GM12878 (cell line): ENCODE results near the gene CARM1. TPM values are rescaled to one million over a fixed set of nuclear protein-coding genes. Genes with fewer than 3 reads are reported as not detected.

Experiments used
- CBFB ChIP-seq: IDR thresholded peaks from 2 replicates; pipeline ENCODE4 v1.6.1; 2016; ENCODE audit warnings: antibody characterized with exemption, low read depth
- CHD1 ChIP-seq: IDR thresholded peaks from 2 replicates; pipeline ENCODE4 v1.6.1; 2012; ENCODE audit warnings: low read depth, low read length, improper control_type of control experiment
- ESRRA ChIP-seq: IDR thresholded peaks from 2 replicates; pipeline ENCODE4 v1.6.1; 2012; ENCODE audit warnings: mild to moderate bottlenecking, low read length, improper control_type of control experiment
- HDAC2 ChIP-seq: fragments of 200-600 bp; sonication (generic); IDR thresholded peaks from 2 replicates; pipeline ENCODE4 v1.6.1; 2017
- IKZF1 ChIP-seq: fragments of 450-650 bp; conservative IDR thresholded peaks from 2 replicates; pipeline ENCODE4 v1.6.1; 2017; ENCODE audit warnings: antibody characterized with exemption, mild to moderate bottlenecking
- IKZF2 ChIP-seq, 2 experiments: fragments of 450-650 bp; IDR thresholded peaks; 2 replicates each; pipeline ENCODE4 v1.6.1; 2017; ENCODE audit warnings: mild to moderate bottlenecking in 2 of 2, moderate library complexity in 2 of 2
- KLF5 ChIP-seq: fragments of 450-650 bp; IDR thresholded peaks from 2 replicates; pipeline ENCODE4 v1.6.1; 2014; ENCODE audit warnings: mild to moderate bottlenecking; ENCODE audit not compliant: partially characterized antibody
- MEF2A ChIP-seq: IDR thresholded peaks from 2 replicates; pipeline ENCODE4 v1.6.1; 2011; ENCODE audit warnings: low read depth, mild to moderate bottlenecking, low read length, moderate library complexity; ENCODE audit not compliant: insufficient read depth
- MXI1 ChIP-seq: fragments of 150-350 bp; IDR thresholded peaks from 2 replicates; pipeline ENCODE4 v1.6.1; 2011; ENCODE audit warnings: low read depth, mild to moderate bottlenecking, inconsistent platforms, low read length, improper control_type of control experiment
- NBN ChIP-seq: fragments of 450-650 bp; IDR thresholded peaks from 2 replicates; pipeline ENCODE4 v1.6.1; 2016
- POLR2A ChIP-seq: IDR thresholded peaks from 2 replicates; pipeline ENCODE4 v1.6.1; 2011; ENCODE audit warnings: low read depth, mild to moderate bottlenecking, low read length
- RB1 ChIP-seq: fragments of 450-650 bp; formaldehyde crosslinking; IDR thresholded peaks from 2 replicates; pipeline ENCODE4 v1.6.1; 2017; ENCODE audit warnings: mild to moderate bottlenecking, borderline replicate concordance
- RCOR1 ChIP-seq: conservative IDR thresholded peaks from 2 replicates; pipeline ENCODE4 v1.6.1; 2012; ENCODE audit warnings: low read depth, low read length, improper control_type of control experiment
- SMC3 ChIP-seq: IDR thresholded peaks from 2 replicates; pipeline ENCODE4 v1.6.1; 2011; ENCODE audit warnings: low read length, improper control_type of control experiment, borderline replicate concordance
- SRF ChIP-seq, 2 experiments: IDR thresholded peaks; 2 replicates each; pipeline ENCODE4 v1.6.1; 2011; ENCODE audit warnings: low read depth in 2 of 2, low read length in 2 of 2, mild to moderate bottlenecking in 1 of 2, moderate library complexity in 1 of 2
- YY1 ChIP-seq: IDR thresholded peaks from 2 replicates; pipeline ENCODE4 v1.6.1; 2011; ENCODE audit warnings: low read depth, mild to moderate bottlenecking, low read length
- polyA plus RNA-seq, 11 experiments: library from polyadenylated mRNA; depleted of rRNA in 4 of 11; unstranded in 6 of 11; stranded (reverse) in 5 of 11; fragments of >200 nt; fragmentation: Nextera tagmentation in 4 of 11; fragmentation: Illumina TruSeq in 1 of 11; extraction: Ambion mirVana in 4 of 11; extraction: Trizol in 1 of 11; gene quantifications; 1 replicate in 1 of 11; 2 replicates in 10 of 11; pipeline versions ENCODE4 v1.2.1 to v1.2.3, GENCODE V29; 2011 to 2016; ENCODE audit warnings: inconsistent platforms in 2 of 11, missing spikeins in 2 of 11, low read depth in 1 of 11
- total RNA-seq, 4 experiments: library from RNA; depleted of rRNA in 3 of 4; stranded (reverse); fragments of >200 nt in 3 of 4; fragmentation: Illumina TruSeq in 1 of 4; extraction: Trizol in 1 of 4; gene quantifications; 2 replicates each; pipeline versions ENCODE4 v1.2.1 to v1.2.3, GENCODE V29; 2013 to 2021
- TF ChIP-seq, protein P1 (sequence below): fragments of 450-650 bp; IDR thresholded peaks from 2 replicates; pipeline ENCODE4 v1.6.1; 2014; ENCODE audit warnings: mild to moderate bottlenecking
- TF ChIP-seq, protein P2 (sequence below), 3 experiments: IDR thresholded peaks in 2 of 3; conservative IDR thresholded peaks in 1 of 3; 2 replicates each; pipeline ENCODE4 v1.5.1; 2011; ENCODE audit warnings: low read depth in 3 of 3, low read length in 3 of 3, mild to moderate bottlenecking in 3 of 3, control low read depth in 2 of 3, moderate library complexity in 2 of 3, inconsistent platforms in 1 of 3, mixed read lengths in 1 of 3; ENCODE audit not compliant: control insufficient read depth in 2 of 3, insufficient read depth in 1 of 3; ENCODE audit errors: extremely low read depth in 1 of 3
- TF ChIP-seq, protein P3 (sequence below): fragments of 450-650 bp; IDR thresholded peaks from 2 replicates; pipeline ENCODE4 v1.6.1; 2017; ENCODE audit warnings: mild to moderate bottlenecking, moderate library complexity
- TF ChIP-seq, protein P4 (sequence below): fragments of 450-650 bp; IDR thresholded peaks from 2 replicates; pipeline ENCODE4 v1.6.1; 2018; ENCODE audit warnings: mild to moderate bottlenecking, low read depth, moderate library complexity; ENCODE audit not compliant: partially characterized antibody

Gene CARM1
- total and polyA plus RNA-seq, 10 of the 15 experiments (the other 5 are each of a cell fraction or from before 2014, with no cell fraction given) = 0.45 to 116 (median 39.7) TPM

DNA sequence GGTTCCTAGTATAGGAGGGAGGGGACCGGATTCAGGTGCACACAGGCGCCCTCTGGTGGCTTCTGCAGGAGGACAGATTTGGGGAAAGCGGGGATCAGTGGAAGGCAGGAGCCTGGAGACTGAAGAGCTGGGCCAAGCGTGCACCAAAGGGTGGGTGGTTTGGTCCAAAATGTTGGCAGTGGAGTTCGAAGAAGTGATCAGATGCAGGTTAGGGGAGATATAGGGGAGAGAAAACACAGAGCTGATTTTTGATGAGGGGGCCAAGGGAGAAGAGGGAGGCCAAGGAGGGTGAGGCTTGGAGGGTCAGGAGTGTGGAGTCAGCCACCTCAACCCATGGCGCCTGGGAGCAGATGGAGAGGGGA is 6.8 kb upstream of the CARM1 start (continued):
- TF ChIP-seq, protein P1, sequence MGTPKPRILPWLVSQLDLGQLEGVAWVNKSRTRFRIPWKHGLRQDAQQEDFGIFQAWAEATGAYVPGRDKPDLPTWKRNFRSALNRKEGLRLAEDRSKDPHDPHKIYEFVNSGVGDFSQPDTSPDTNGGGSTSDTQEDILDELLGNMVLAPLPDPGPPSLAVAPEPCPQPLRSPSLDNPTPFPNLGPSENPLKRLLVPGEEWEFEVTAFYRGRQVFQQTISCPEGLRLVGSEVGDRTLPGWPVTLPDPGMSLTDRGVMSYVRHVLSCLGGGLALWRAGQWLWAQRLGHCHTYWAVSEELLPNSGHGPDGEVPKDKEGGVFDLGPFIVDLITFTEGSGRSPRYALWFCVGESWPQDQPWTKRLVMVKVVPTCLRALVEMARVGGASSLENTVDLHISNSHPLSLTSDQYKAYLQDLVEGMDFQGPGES = no peak
- TF ChIP-seq HDAC2 = no peak
- TF ChIP-seq RB1 = peak; percentile 43; the same call in 1 of the 2 replicates
- no peak; the same call in 1 of the 2 replicates for TF ChIP-seq IKZF1
- TF ChIP-seq SMC3 = peak; percentile 80
- TF ChIP-seq KLF5 = no peak
- TF ChIP-seq, protein P2, sequence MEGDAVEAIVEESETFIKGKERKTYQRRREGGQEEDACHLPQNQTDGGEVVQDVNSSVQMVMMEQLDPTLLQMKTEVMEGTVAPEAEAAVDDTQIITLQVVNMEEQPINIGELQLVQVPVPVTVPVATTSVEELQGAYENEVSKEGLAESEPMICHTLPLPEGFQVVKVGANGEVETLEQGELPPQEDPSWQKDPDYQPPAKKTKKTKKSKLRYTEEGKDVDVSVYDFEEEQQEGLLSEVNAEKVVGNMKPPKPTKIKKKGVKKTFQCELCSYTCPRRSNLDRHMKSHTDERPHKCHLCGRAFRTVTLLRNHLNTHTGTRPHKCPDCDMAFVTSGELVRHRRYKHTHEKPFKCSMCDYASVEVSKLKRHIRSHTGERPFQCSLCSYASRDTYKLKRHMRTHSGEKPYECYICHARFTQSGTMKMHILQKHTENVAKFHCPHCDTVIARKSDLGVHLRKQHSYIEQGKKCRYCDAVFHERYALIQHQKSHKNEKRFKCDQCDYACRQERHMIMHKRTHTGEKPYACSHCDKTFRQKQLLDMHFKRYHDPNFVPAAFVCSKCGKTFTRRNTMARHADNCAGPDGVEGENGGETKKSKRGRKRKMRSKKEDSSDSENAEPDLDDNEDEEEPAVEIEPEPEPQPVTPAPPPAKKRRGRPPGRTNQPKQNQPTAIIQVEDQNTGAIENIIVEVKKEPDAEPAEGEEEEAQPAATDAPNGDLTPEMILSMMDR (IDR thresholded peaks at IDR 0.05 in 2 of 3, conservative IDR thresholded peaks at IDR 0.05 in 1 of 3; ENCODE audit: control insufficient read depth in 2 of 3, extremely low read depth in 1 of 3, insufficient read depth in 1 of 3, low read depth in 3 of 3, low read length in 3 of 3) = peak; percentile 88 to 96 (median 94)
- peak in 1 of 2 experiments; percentile 66; a peak in 3 of 4 replicates for TF ChIP-seq IKZF2 (IDR thresholded peaks at IDR 0.05)
- TF ChIP-seq NBN = peak; percentile 36; the same call in 1 of the 2 replicates
- TF ChIP-seq MXI1 = no peak
- no peak for TF ChIP-seq MEF2A
- TF ChIP-seq, protein P3, sequence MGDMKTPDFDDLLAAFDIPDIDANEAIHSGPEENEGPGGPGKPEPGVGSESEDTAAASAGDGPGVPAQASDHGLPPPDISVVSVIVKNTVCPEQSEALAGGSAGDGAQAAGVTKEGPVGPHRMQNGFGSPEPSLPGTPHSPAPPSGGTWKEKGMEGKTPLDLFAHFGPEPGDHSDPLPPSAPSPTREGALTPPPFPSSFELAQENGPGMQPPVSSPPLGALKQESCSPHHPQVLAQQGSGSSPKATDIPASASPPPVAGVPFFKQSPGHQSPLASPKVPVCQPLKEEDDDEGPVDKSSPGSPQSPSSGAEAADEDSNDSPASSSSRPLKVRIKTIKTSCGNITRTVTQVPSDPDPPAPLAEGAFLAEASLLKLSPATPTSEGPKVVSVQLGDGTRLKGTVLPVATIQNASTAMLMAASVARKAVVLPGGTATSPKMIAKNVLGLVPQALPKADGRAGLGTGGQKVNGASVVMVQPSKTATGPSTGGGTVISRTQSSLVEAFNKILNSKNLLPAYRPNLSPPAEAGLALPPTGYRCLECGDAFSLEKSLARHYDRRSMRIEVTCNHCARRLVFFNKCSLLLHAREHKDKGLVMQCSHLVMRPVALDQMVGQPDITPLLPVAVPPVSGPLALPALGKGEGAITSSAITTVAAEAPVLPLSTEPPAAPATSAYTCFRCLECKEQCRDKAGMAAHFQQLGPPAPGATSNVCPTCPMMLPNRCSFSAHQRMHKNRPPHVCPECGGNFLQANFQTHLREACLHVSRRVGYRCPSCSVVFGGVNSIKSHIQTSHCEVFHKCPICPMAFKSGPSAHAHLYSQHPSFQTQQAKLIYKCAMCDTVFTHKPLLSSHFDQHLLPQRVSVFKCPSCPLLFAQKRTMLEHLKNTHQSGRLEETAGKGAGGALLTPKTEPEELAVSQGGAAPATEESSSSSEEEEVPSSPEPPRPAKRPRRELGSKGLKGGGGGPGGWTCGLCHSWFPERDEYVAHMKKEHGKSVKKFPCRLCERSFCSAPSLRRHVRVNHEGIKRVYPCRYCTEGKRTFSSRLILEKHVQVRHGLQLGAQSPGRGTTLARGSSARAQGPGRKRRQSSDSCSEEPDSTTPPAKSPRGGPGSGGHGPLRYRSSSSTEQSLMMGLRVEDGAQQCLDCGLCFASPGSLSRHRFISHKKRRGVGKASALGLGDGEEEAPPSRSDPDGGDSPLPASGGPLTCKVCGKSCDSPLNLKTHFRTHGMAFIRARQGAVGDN = no peak
- no peak for TF ChIP-seq CHD1
- TF ChIP-seq POLR2A = no peak
- no peak for TF ChIP-seq RCOR1
- TF ChIP-seq CBFB = no peak
- TF ChIP-seq SRF (IDR thresholded peaks at IDR 0.05; ENCODE audit: low read depth in 2 of 2, low read length in 2 of 2) = 0 out of 4 replicates have a peak, but pooled peaks of 1 of the 2 experiments have one; percentile 2
- peak; percentile 69; the same call in 1 of the 2 replicates for TF ChIP-seq YY1
- TF ChIP-seq, protein P4, sequence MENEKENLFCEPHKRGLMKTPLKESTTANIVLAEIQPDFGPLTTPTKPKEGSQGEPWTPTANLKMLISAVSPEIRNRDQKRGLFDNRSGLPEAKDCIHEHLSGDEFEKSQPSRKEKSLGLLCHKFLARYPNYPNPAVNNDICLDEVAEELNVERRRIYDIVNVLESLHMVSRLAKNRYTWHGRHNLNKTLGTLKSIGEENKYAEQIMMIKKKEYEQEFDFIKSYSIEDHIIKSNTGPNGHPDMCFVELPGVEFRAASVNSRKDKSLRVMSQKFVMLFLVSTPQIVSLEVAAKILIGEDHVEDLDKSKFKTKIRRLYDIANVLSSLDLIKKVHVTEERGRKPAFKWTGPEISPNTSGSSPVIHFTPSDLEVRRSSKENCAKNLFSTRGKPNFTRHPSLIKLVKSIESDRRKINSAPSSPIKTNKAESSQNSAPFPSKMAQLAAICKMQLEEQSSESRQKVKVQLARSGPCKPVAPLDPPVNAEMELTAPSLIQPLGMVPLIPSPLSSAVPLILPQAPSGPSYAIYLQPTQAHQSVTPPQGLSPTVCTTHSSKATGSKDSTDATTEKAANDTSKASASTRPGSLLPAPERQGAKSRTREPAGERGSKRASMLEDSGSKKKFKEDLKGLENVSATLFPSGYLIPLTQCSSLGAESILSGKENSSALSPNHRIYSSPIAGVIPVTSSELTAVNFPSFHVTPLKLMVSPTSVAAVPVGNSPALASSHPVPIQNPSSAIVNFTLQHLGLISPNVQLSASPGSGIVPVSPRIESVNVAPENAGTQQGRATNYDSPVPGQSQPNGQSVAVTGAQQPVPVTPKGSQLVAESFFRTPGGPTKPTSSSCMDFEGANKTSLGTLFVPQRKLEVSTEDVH = no peak
- no peak for TF ChIP-seq ESRRA
